Caki2 (cell line): Measurements from ENCODE around the gene TBL1X. TPM values are rescaled to one million over a fixed set of nuclear protein-coding genes. Genes with fewer than 3 reads are reported as not detected.
"Not testable (repeated sequence)": the region's sequence is repeated elsewhere in the genome, so short reads cannot be mapped to it uniquely, and the experiment has no call there.

Experiments
- DNase-seq: peaks from one replicate; pipeline ENCODE4 v3.0.0-alpha.2; 2015; ENCODE audit warnings: low read depth
- in situ Hi-C: cut with HindIII; loops from 2 replicates; pipeline ENCODE4 v1.10.0; 2016; ENCODE audit warnings: low sequenced_read_pairs, low pct_unique_long_range_greater_than_20kb, mixed read lengths
- total RNA-seq: library from RNA; depleted of rRNA; stranded (reverse); fragments of >200 nt; shearing (Covaris generic); gene quantifications from 2 replicates; pipeline ENCODE4 v1.2.3, GENCODE V29; 2014; ENCODE audit warnings: low replicate concordance

The TBL1X gene
- total RNA-seq, 1 experiment from 2014 or later, result 10.6 TPM

- DNase-seq, result no peak
- in situ Hi-C loops, result no loop called here
Measured at GRCh38 chrX:9456250-9457074, 8.4 kb upstream of the TBL1X start.

- in situ Hi-C loops, result not testable (repeated sequence)
Measured at GRCh38 chrX:9458034-9458433, 6.8 kb upstream of the TBL1X start.

GRCh38 chrX:9458516-9459078, 6.3 kb upstream of the TBL1X start:
- DNase-seq, result no peak
- in situ Hi-C loops, result no loop called here

More at GRCh38 chrX:9458034-9458433, 6.8 kb upstream of the TBL1X start:
- DNase-seq, result not testable (repeated sequence)

GRCh38 chrX:9459186-9459748, 5.6 kb upstream of the TBL1X start:
- in situ Hi-C loops, result no loop called here
- no peak for DNase-seq

GRCh38 chrX:9461087-9461486, 3.8 kb upstream of the TBL1X start:
- DNase-seq, result no peak
- in situ Hi-C loops, result no loop called here

GRCh38 chrX:9462456-9462855, 2.4 kb upstream of the TBL1X start:
- no peak for DNase-seq
- in situ Hi-C loops, result no loop called here

GRCh38 chrX:9465380-9466123, 694 bp downstream of the TBL1X start:
- in situ Hi-C loops, result no loop called here
- peak; percentile 15 for DNase-seq

GRCh38 chrX:9466124-9466495, 1.3 kb downstream of the TBL1X start:
- DNase-seq, result peak; percentile 17
- in situ Hi-C loops, result no loop called here

- DNase-seq, result no peak
- in situ Hi-C loops, result no loop called here
Measured at GRCh38 chrX:9466736-9467135, 1.9 kb downstream of the TBL1X start.

GRCh38 chrX:9467146-9467545, 2.3 kb downstream of the TBL1X start:
- no peak for DNase-seq
- in situ Hi-C loops, result no loop called here

GRCh38 chrX:9467751-9468150, 2.9 kb downstream of the TBL1X start:
- no peak for DNase-seq
- in situ Hi-C loops, result no loop called here

GRCh38 chrX:9471571-9471985, 6.7 kb downstream of the TBL1X start:
- DNase-seq, result peak; percentile 20
- in situ Hi-C loops, result loop anchor here (10.0 kb wide), 1 partner anchor 627 kb away; no protein-coding TSS in a partner anchor

- in situ Hi-C loops, result loop anchor here (10.0 kb wide), 1 partner anchor 629 kb away; no protein-coding TSS in a partner anchor
- DNase-seq, result no peak
Measured at GRCh38 chrX:9473708-9474107, 8.8 kb downstream of the TBL1X start.

GRCh38 chrX:9475417-9475816, 10.6 kb downstream of the TBL1X start:
- DNase-seq, result not testable (repeated sequence)
- in situ Hi-C loops, result loop anchor here (10.0 kb wide), 1 partner anchor 631 kb away; no protein-coding TSS in a partner anchor

GRCh38 chrX:9475984-9476383, 11.1 kb downstream of the TBL1X start:
- DNase-seq, result no peak
- in situ Hi-C loops, result loop anchor here (10.0 kb wide), 1 partner anchor 631 kb away; no protein-coding TSS in a partner anchor

GRCh38 chrX:9476810-9477575, 12.1 kb downstream of the TBL1X start:
- no peak for DNase-seq
- in situ Hi-C loops, result loop anchor here (10.0 kb wide), 1 partner anchor 632 kb away; no protein-coding TSS in a partner anchor

- DNase-seq, result no peak
- in situ Hi-C loops, result no loop called here
Measured at GRCh38 chrX:9482408-9482807, 17.6 kb downstream of the TBL1X start.

GRCh38 chrX:9482837-9483236, 18.0 kb downstream of the TBL1X start:
- no peak for DNase-seq
- in situ Hi-C loops, result no loop called here
